Tibial nerve (tissue), 4 donors: ENCODE data around the gene TRPC1. TPM values are rescaled to one million over a fixed set of nuclear protein-coding genes. Genes with fewer than 3 reads are reported as not detected.

Source experiments
- DNase-seq, 2 donors: peaks; one replicate each; pipeline ENCODE4 v3.0.0-alpha.2; 2019; ENCODE audit warnings: low spot score in 2 of 2
- H3K27ac ChIP-seq, 4 donors: fragments of 200-600 bp; sonication (generic) in 3 of 4; one replicate each; pipeline ENCODE4 v1.5.1; 2017 to 2019; ENCODE audit warnings: mild to moderate bottlenecking in 1 of 4
- H3K27me3 ChIP-seq, 2 donors: fragments of 200-600 bp; sonication (generic) in 1 of 2; one replicate each; pipeline versions ENCODE4 v1.5.1 to v1.6.0; 2017 to 2019
- H3K36me3 ChIP-seq, 3 donors: fragments of 200-600 bp; sonication (generic); one replicate each; pipeline ENCODE4 v1.5.1; 2018 to 2019
- H3K4me1 ChIP-seq, 4 donors: fragments of 200-600 bp; sonication (generic) in 3 of 4; one replicate each; pipeline ENCODE4 v1.5.1; 2017 to 2019
- H3K4me3 ChIP-seq, 4 donors: fragments of 200-600 bp; sonication (generic) in 3 of 4; one replicate each; pipeline ENCODE4 v1.5.1; 2017 to 2019; ENCODE audit warnings: mild to moderate bottlenecking in 1 of 4, moderate library complexity in 1 of 4
- H3K9me3 ChIP-seq, 4 donors: fragments of 200-600 bp; sonication (generic) in 3 of 4; one replicate each; pipeline ENCODE4 v1.5.1; 2017 to 2019
- EP300 ChIP-seq, 2 donors: sonication (generic); formaldehyde crosslinking; IDR thresholded peaks; one replicate each; pipeline ENCODE4 v1.6.1; 2017; ENCODE audit warnings: antibody characterized with exemption in 2 of 2, mild to moderate bottlenecking in 1 of 2
- POLR2A ChIP-seq, 2 donors: fragments of 450-650 bp; IDR thresholded peaks; one replicate each; pipeline ENCODE4 v1.6.1; 2017; ENCODE audit warnings: antibody characterized with exemption in 2 of 2, mild to moderate bottlenecking in 2 of 2, moderate library complexity in 2 of 2
- WGBS, 2 donors: methylation state at CpG; one replicate each; pipeline ENCODE4 v1.1.5; 2018; 5-methylcytosine and 5-hydroxymethylcytosine counted together
- small RNA-seq: library from RNA; depleted of rRNA; stranded (forward); fragments of <200 nt; gene quantifications from one replicate; pipeline ENCODE3, GENCODE V24; 2016
- total RNA-seq, 4 donors: library from RNA; depleted of rRNA; stranded (reverse); fragments of >200 nt; gene quantifications; one replicate each; pipeline ENCODE4 v1.1.0, GENCODE V29; 2016
- TF ChIP-seq, protein P1 (sequence below), 5 experiments: fragments of 200-600 bp in 3 of 5; fragments of 450-650 bp in 2 of 5; sonication (generic) in 3 of 5; IDR thresholded peaks; one replicate each; pipeline ENCODE4 v1.5.1; 2016 to 2019; ENCODE audit warnings: antibody characterized with exemption in 5 of 5, mild to moderate bottlenecking in 3 of 5, moderate library complexity in 2 of 5

Gene TRPC1
- total RNA-seq, 4 donors from 2014 or later: 23.4 to 47.7 (median 31.1) TPM

DNA sequence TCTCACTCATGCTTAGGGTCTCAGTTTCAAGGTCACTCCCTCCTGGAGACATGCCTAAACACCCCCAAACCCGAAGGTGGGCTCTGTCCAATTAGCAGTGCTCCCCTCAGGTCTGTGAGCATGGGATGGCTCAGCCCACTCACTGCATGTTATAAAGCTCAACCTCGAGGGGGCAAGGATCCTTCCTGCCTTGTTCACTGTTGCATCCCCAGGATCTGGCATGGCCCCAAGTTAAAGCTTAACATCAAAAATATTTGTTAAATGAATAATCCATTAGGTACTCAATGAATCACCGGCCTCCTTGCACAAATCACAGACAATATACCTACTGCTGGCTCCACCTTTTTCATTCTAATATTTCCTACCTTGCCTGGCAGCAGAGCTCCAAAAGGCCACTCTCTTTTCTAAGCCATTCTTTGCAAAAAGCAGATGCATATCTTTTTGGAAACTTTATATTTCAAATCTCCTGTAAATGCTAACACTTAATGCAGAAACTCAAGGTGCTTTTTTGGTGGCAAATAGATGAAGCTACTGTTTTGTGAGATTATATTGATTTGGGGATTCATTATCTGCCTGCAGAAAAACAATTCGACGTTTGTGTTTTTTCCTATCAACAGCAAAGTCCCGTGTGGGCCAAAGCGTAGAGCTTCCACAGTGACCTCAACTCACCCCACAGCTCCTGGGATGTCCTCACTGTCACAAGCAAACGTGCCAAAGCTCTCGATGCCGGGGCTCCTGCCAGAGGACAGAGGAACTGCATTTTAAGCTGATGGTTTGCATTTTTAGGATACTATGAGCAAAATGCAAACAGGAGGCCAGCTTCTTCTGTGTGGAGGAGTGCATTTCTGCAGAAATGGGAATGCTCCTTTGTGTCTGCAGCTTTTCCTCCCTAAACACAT, 129.7 kb downstream of the TRPC1 start:
- Histone ChIP-seq H3K36me3 (no peaks in the 10 kb centered on the region), H3K27ac (no peak overlapping the region), H3K9me3 (no peaks in the 10 kb centered on the region), H3K4me1 (peaks cover 0 to 11% (median 0%) of the 10 kb centered on the region in 4 donors), H3K4me3 (no peak overlapping the region), H3K27me3 (no peaks in the 10 kb centered on the region)
- WGBS, 2 donors: 32 to 41% methylated on average over 10 of the region's 10 CpGs
- TF ChIP-seq POLR2A (IDR thresholded peaks at IDR 0.05) (no peak), EP300 (IDR thresholded peaks at IDR 0.05) (no peak)
- TF ChIP-seq, protein P1, sequence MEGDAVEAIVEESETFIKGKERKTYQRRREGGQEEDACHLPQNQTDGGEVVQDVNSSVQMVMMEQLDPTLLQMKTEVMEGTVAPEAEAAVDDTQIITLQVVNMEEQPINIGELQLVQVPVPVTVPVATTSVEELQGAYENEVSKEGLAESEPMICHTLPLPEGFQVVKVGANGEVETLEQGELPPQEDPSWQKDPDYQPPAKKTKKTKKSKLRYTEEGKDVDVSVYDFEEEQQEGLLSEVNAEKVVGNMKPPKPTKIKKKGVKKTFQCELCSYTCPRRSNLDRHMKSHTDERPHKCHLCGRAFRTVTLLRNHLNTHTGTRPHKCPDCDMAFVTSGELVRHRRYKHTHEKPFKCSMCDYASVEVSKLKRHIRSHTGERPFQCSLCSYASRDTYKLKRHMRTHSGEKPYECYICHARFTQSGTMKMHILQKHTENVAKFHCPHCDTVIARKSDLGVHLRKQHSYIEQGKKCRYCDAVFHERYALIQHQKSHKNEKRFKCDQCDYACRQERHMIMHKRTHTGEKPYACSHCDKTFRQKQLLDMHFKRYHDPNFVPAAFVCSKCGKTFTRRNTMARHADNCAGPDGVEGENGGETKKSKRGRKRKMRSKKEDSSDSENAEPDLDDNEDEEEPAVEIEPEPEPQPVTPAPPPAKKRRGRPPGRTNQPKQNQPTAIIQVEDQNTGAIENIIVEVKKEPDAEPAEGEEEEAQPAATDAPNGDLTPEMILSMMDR (IDR thresholded peaks at IDR 0.05): no peak
- no peak for DNase-seq

DNA sequence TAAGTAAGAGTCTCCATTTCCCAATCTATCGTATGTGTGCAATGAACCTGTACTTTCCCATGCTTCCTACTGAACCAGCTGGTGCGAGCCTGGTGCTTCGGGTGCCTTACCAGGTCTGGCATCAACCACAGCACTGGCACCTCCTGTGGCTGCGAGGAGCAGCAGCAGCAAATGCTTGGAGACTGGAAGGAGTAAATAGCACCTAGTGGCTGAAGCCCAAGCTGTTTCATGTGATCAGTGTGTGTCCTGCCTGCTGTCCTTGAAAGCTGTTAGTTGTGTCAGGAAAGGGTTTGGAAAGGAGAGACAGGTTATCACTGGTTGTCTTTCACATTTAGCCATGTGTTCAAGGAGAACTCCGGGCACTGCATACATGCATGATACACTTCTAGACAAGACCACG, 133.2 kb downstream of the TRPC1 start:
- WGBS, 2 donors: 68 to 76% methylated on average over 6 of the region's 6 CpGs
- H3K27me3 ChIP-seq: no peaks in the 10 kb centered on the region
- H3K4me3 ChIP-seq: no peak overlapping the region
- TF ChIP-seq POLR2A (IDR thresholded peaks at IDR 0.05): no peak
- no peak for TF ChIP-seq EP300 (IDR thresholded peaks at IDR 0.05)
- TF ChIP-seq, protein P1 (IDR thresholded peaks at IDR 0.05): no peak
- DNase-seq: no peak
- peaks cover 0 to 7% (median 0%) of the 10 kb centered on the region in 4 donors for H3K4me1 ChIP-seq
- no peaks in the 10 kb centered on the region for H3K36me3 ChIP-seq
- H3K9me3 ChIP-seq: no peaks in the 10 kb centered on the region
- no peak overlapping the region for H3K27ac ChIP-seq

Small RNA genes within 50 kb of the gene (small RNA-seq; reads per million reads assigned to genes)
- gene RNU7-47P: not detected

Other genes starting within 250 kb of the TRPC1 start
- 10 to 100 TPM; 20.8 to 43.3 (median 31.6) TPM for gene ATR, start 145.3 kb upstream of the TRPC1 start, total RNA-seq
- 1 to 10 TPM in 1 of 4 donors, under 1 TPM in 2, not detected in 1; 0.66 to 3.6 (median 0.90) TPM for gene PLS1, start 127.6 kb upstream of the TRPC1 start, total RNA-seq
- 100 to 1,000 TPM in 1 of 4 donors, 10 to 100 TPM in 3; 38.5 to 105 (median 59.1) TPM for gene PCOLCE2, start 165.0 kb downstream of the TRPC1 start, total RNA-seq
- not detected for gene PAQR9, start 239.6 kb downstream of the TRPC1 start, total RNA-seq